Suprapubic skin (tissue), 4 donors: Measurements from ENCODE around the gene CACNB4. TPM values are rescaled to one million over a fixed set of nuclear protein-coding genes. Genes with fewer than 3 reads are reported as not detected.
"Not testable (repeated sequence)": the region's sequence is repeated elsewhere in the genome, so short reads cannot be mapped to it uniquely, and the experiment has no call there.

Source experiments
- DNase-seq, 2 donors: peaks; one replicate each; pipeline ENCODE4 v3.0.0-alpha.2; 2019; ENCODE audit warnings: low spot score in 2 of 2
- H3K27ac ChIP-seq: fragments of 200-600 bp; sonication (generic); one replicate; pipeline ENCODE4 v1.5.1; 2019
- H3K27me3 ChIP-seq: fragments of 200-600 bp; sonication (generic); one replicate; pipeline ENCODE4 v1.5.1; 2019
- H3K36me3 ChIP-seq: fragments of 200-600 bp; sonication (generic); one replicate; pipeline ENCODE4 v1.5.1; 2019
- H3K4me1 ChIP-seq: fragments of 200-600 bp; sonication (generic); one replicate; pipeline ENCODE4 v1.5.1; 2019
- H3K4me3 ChIP-seq: fragments of 200-600 bp; sonication (generic); one replicate; pipeline ENCODE4 v1.5.1; 2019; ENCODE audit warnings: mild to moderate bottlenecking
- H3K9me3 ChIP-seq: fragments of 200-600 bp; sonication (generic); one replicate; pipeline ENCODE4 v1.5.1; 2019
- EP300 ChIP-seq: sonication (generic); formaldehyde crosslinking; IDR thresholded peaks from one replicate; pipeline ENCODE4 v1.6.1; 2017; ENCODE audit warnings: antibody characterized with exemption
- POLR2A ChIP-seq, 2 donors: fragments of 450-650 bp; IDR thresholded peaks; one replicate each; pipeline ENCODE4 v1.6.1; 2017; ENCODE audit warnings: antibody characterized with exemption in 2 of 2, mild to moderate bottlenecking in 2 of 2, moderate library complexity in 2 of 2
- POLR2AphosphoS5 ChIP-seq, 3 donors: sonication (generic); formaldehyde crosslinking; IDR thresholded peaks; one replicate each; pipeline ENCODE4 v1.6.1; 2017; ENCODE audit warnings: antibody characterized with exemption in 3 of 3
- WGBS: methylation state at CpG from one replicate; pipeline ENCODE4 v1.1.5; 2018; 5-methylcytosine and 5-hydroxymethylcytosine counted together
- total RNA-seq, 4 donors: library from RNA; depleted of rRNA; stranded (reverse); fragments of >200 nt; gene quantifications; one replicate each; pipeline ENCODE4 v1.1.0, GENCODE V29; 2016
- TF ChIP-seq, protein P1 (sequence below), 2 donors: fragments of 200-600 bp in 1 of 2; fragments of 450-650 bp in 1 of 2; sonication (generic) in 1 of 2; IDR thresholded peaks; one replicate each; pipeline ENCODE4 v1.5.1; 2016 to 2019; ENCODE audit warnings: antibody characterized with exemption in 2 of 2, mild to moderate bottlenecking in 1 of 2, moderate library complexity in 1 of 2

Gene CACNB4
- total RNA-seq, 4 donors from 2014 or later: 7.6 to 14.5 (median 10.7) TPM

DNA sequence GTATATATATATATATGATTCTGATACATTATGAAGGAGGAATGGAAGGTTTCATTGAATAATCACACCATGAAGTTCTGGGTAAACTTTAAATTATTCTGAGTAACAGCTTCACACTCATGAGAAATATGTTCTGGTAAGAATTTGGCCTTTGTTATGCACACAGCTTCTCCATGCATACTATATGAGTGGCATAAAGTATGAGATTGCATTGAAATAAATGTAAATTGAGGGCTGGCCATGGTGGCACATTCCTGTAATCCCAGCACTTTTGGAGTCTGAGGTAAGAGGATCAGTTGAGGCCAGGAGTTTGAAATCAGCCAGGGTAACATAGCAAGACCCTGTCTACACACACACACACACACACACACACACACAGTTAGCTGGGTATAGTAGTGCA, 220.6 kb downstream of the CACNB4 start:
- TF ChIP-seq, protein P1, sequence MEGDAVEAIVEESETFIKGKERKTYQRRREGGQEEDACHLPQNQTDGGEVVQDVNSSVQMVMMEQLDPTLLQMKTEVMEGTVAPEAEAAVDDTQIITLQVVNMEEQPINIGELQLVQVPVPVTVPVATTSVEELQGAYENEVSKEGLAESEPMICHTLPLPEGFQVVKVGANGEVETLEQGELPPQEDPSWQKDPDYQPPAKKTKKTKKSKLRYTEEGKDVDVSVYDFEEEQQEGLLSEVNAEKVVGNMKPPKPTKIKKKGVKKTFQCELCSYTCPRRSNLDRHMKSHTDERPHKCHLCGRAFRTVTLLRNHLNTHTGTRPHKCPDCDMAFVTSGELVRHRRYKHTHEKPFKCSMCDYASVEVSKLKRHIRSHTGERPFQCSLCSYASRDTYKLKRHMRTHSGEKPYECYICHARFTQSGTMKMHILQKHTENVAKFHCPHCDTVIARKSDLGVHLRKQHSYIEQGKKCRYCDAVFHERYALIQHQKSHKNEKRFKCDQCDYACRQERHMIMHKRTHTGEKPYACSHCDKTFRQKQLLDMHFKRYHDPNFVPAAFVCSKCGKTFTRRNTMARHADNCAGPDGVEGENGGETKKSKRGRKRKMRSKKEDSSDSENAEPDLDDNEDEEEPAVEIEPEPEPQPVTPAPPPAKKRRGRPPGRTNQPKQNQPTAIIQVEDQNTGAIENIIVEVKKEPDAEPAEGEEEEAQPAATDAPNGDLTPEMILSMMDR (IDR thresholded peaks at IDR 0.05): no peak
- TF ChIP-seq EP300: no peak
- TF ChIP-seq POLR2AphosphoS5 (IDR thresholded peaks at IDR 0.05): no peak
- no peak for TF ChIP-seq POLR2A (IDR thresholded peaks at IDR 0.05)
- H3K4me1 ChIP-seq: no peaks in the 10 kb centered on the region
- no peaks in the 10 kb centered on the region for H3K27me3 ChIP-seq
- H3K27ac ChIP-seq: no peak overlapping the region
- no peaks in the 10 kb centered on the region for H3K9me3 ChIP-seq
- peaks cover 3% of the 10 kb centered on the region for H3K36me3 ChIP-seq
- no peak for DNase-seq
- H3K4me3 ChIP-seq: no peak overlapping the region

GRCh38 chr2:151875631-151876030, 223.2 kb downstream of the CACNB4 start:
- not testable (repeated sequence) for H3K27me3 ChIP-seq, DNase-seq, H3K4me1 ChIP-seq, H3K9me3 ChIP-seq, H3K4me3 ChIP-seq, H3K27ac ChIP-seq, H3K36me3 ChIP-seq
- no CpG with 5 or more reads among the region's 34 CpGs for WGBS

DNA sequence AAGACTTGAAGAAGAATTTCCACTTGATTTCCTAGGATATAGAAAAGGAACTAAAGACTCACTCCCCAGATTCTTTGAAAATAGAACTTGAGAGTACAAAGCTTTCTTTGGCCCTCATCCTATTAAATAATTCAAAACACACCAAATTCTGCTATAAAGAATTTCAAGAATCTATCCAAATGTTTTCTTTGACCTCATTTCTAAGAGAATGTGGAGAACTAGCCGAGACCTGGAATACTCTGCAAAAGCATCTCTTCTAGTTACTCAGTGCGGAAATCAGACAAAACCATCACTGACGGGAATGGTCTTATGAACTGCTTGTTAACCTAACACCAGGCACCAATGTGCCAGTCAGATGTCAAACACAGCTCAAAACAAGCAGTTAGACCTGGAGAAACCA, 226.4 kb downstream of the CACNB4 start:
- DNase-seq: no peak
- TF ChIP-seq POLR2AphosphoS5 (IDR thresholded peaks at IDR 0.05) (no peak), EP300 (no peak), POLR2A (IDR thresholded peaks at IDR 0.05) (no peak)
- TF ChIP-seq, protein P1 (IDR thresholded peaks at IDR 0.05): no peak
- H3K36me3 ChIP-seq: no peaks in the 10 kb centered on the region
- no peak overlapping the region for H3K4me3 ChIP-seq
- WGBS: 74% methylated on average over 3 of the region's 3 CpGs
- H3K27ac ChIP-seq: no peak overlapping the region
- no peaks in the 10 kb centered on the region for H3K9me3 ChIP-seq
- H3K27me3 ChIP-seq: no peaks in the 10 kb centered on the region
- no peaks in the 10 kb centered on the region for H3K4me1 ChIP-seq

DNA sequence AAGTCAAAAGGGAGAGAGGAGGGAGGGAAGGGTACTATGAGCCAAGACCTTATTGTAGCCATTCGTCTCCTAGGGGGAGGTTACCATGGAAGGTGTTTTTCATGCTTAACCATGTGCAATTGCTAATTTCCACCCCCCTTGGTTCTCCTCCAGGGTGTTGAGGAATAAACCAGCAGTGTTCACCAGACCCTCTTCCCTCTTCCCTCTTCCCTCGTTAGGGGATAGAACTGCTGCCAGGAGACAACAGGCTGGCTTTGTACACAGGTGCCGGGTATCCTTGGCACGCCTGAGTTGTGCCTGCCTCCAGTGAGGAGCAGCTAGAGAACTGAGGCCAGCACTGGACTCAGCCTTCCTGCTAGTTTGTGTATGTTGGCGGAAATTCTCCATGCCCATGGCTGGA, 229.6 kb downstream of the CACNB4 start:
- no peak overlapping the region for H3K27ac ChIP-seq
- no peaks in the 10 kb centered on the region for H3K4me1 ChIP-seq
- TF ChIP-seq, protein P1 (IDR thresholded peaks at IDR 0.05): no peak
- no peak for TF ChIP-seq POLR2AphosphoS5 (IDR thresholded peaks at IDR 0.05)
- TF ChIP-seq POLR2A (IDR thresholded peaks at IDR 0.05): no peak
- no peak for TF ChIP-seq EP300
- H3K4me3 ChIP-seq: no peak overlapping the region
- no peak for DNase-seq
- 82% methylated on average over 5 of the region's 5 CpGs for WGBS
- no peaks in the 10 kb centered on the region for H3K36me3 ChIP-seq
- H3K27me3 ChIP-seq: no peaks in the 10 kb centered on the region
- no peaks in the 10 kb centered on the region for H3K9me3 ChIP-seq

DNA sequence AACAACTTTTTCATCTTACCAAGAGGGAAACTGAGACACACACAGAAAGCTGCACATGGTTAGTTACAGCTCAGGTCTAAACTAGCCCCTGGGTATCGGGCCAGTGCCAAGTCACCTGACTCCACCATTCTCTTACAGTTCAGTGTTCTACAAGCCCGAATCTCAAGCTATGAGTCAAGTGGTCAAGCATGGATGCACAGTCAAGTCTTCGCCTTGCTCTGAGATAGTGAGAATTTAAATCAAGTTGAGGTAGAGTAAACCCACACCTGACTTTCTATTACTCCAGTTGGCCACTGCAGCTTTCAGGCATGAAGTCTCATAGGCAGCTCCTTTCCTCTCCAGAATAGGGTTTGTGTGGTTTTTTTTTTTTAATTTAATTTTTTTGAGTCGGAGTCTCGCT, 236.1 kb downstream of the CACNB4 start:
- 92% methylated on average over 5 of the region's 5 CpGs for WGBS
- Histone ChIP-seq H3K36me3 (no peaks in the 10 kb centered on the region), H3K27me3 (no peaks in the 10 kb centered on the region), H3K4me3 (no peak overlapping the region), H3K9me3 (no peaks in the 10 kb centered on the region), H3K27ac (no peak overlapping the region), H3K4me1 (no peaks in the 10 kb centered on the region)
- TF ChIP-seq EP300: no peak
- TF ChIP-seq, protein P1 (IDR thresholded peaks at IDR 0.05): no peak
- no peak for TF ChIP-seq POLR2A (IDR thresholded peaks at IDR 0.05)
- TF ChIP-seq POLR2AphosphoS5 (IDR thresholded peaks at IDR 0.05): no peak
- DNase-seq: no peak

- H3K4me3 ChIP-seq: no peak overlapping the region
- no peak for DNase-seq
- TF ChIP-seq EP300 (no peak), POLR2A (IDR thresholded peaks at IDR 0.05) (no peak), POLR2AphosphoS5 (IDR thresholded peaks at IDR 0.05) (no peak)
- TF ChIP-seq, protein P1 (IDR thresholded peaks at IDR 0.05): no peak
- H3K9me3 ChIP-seq: no peaks in the 10 kb centered on the region
- no peaks in the 10 kb centered on the region for H3K4me1 ChIP-seq
- H3K27me3 ChIP-seq: no peaks in the 10 kb centered on the region
- WGBS: 83% methylated on average over 4 of the region's 4 CpGs
- no peak overlapping the region for H3K27ac ChIP-seq
- no peaks in the 10 kb centered on the region for H3K36me3 ChIP-seq
Observed at GRCh38 chr2:151861174-151861573, 237.7 kb downstream of the CACNB4 start.
